HEK293 (cell line): ENCODE data around the gene PLCB1.

Source experiments
- CTCF ChIP-seq: fragments of 450-650 bp; formaldehyde crosslinking; IDR thresholded peaks from 2 replicates; pipeline ENCODE4 v1.5.1; 2016; ENCODE audit warnings: missing biosample characterization, missing genetic modification characterization
- FEZF1 ChIP-seq: fragments of 450-650 bp; formaldehyde crosslinking; IDR thresholded peaks from 2 replicates; pipeline ENCODE4 v1.5.1; 2016; ENCODE audit warnings: missing biosample characterization, missing genetic modification characterization
- GLIS1 ChIP-seq: fragments of 450-650 bp; formaldehyde crosslinking; IDR thresholded peaks from 2 replicates; pipeline ENCODE4 v1.5.1; 2016; ENCODE audit warnings: missing biosample characterization, missing genetic modification characterization
- PRDM1 ChIP-seq: fragments of 450-650 bp; formaldehyde crosslinking; IDR thresholded peaks from 2 replicates; pipeline ENCODE4; 2016; ENCODE audit warnings: missing biosample characterization, missing genetic modification characterization
- ZBTB20 ChIP-seq: fragments of 450-650 bp; formaldehyde crosslinking; IDR thresholded peaks from 2 replicates; pipeline ENCODE4 v1.5.1; 2016; ENCODE audit warnings: missing biosample characterization, missing genetic modification characterization
- ZBTB26 ChIP-seq: fragments of 450-650 bp; formaldehyde crosslinking; optimal IDR thresholded peaks from 2 replicates; pipeline ENCODE3; 2016; ENCODE audit warnings: missing biosample characterization, mild to moderate bottlenecking, missing genetic modification characterization
- ZFHX2 ChIP-seq: fragments of 450-650 bp; formaldehyde crosslinking; conservative IDR thresholded peaks from 2 replicates; pipeline ENCODE4 v1.5.1; 2016; ENCODE audit warnings: missing biosample characterization, missing genetic modification characterization
- ZNF133 ChIP-seq: fragments of 450-650 bp; formaldehyde crosslinking; IDR thresholded peaks from 2 replicates; pipeline ENCODE4 v1.5.1; 2016; ENCODE audit warnings: missing biosample characterization, missing genetic modification characterization
- ZNF18 ChIP-seq: fragments of 450-650 bp; formaldehyde crosslinking; IDR thresholded peaks from 2 replicates; pipeline ENCODE4 v1.5.1; 2016; ENCODE audit warnings: missing biosample characterization, missing genetic modification characterization
- ZNF449 ChIP-seq: fragments of 450-650 bp; formaldehyde crosslinking; IDR thresholded peaks from 2 replicates; pipeline ENCODE4 v1.5.1; 2017; ENCODE audit warnings: missing biosample characterization, mild to moderate bottlenecking, missing genetic modification characterization, moderate library complexity
- ZNF623 ChIP-seq: fragments of 450-650 bp; formaldehyde crosslinking; IDR thresholded peaks from 2 replicates; pipeline ENCODE4 v1.5.1; 2016; ENCODE audit warnings: missing biosample characterization, missing genetic modification characterization
- ZNF626 ChIP-seq: fragments of 450-650 bp; sonication (Bioruptor Pico); formaldehyde crosslinking; IDR thresholded peaks from 2 replicates; pipeline ENCODE4 v1.5.1; 2018; ENCODE audit warnings: missing biosample characterization, missing genetic modification characterization, inconsistent platforms
- ZNF785 ChIP-seq: fragments of 450-650 bp; formaldehyde crosslinking; IDR thresholded peaks from 2 replicates; pipeline ENCODE4 v1.5.1; 2016; ENCODE audit warnings: missing biosample characterization, missing genetic modification characterization
- ZNF791 ChIP-seq: fragments of 450-650 bp; formaldehyde crosslinking; IDR thresholded peaks from 2 replicates; pipeline ENCODE4 v1.5.1; 2016; ENCODE audit warnings: missing biosample characterization, missing genetic modification characterization

- TF ChIP-seq FEZF1 (no peak), ZNF785 (tag by site-specific recombination) (no peak), CTCF (tag by site-specific recombination) (no peak), ZBTB20 (tag by site-specific recombination) (no peak), GLIS1 (tag by site-specific recombination) (no peak), ZBTB26 (tag by site-specific recombination) (no peak), ZNF18 (tag by site-specific recombination) (no peak), ZNF626 (no peak), ZNF623 (tag by site-specific recombination) (no peak), PRDM1 (tag by site-specific recombination) (no peak), ZFHX2 (no peak), ZNF449 (tag by site-specific recombination) (no peak), ZNF133 (tag by site-specific recombination) (no peak), ZNF791 (tag by site-specific recombination) (no peak)
Observed at GRCh38 chr20:8326899-8327298, 194.8 kb downstream of the PLCB1 start.
